Cardiac muscle cell (in vitro differentiated cells and primary cell): ENCODE data around the gene SLC7A7. TPM values are rescaled to one million over a fixed set of nuclear protein-coding genes. Genes with fewer than 3 reads are reported as not detected.
"Not testable (repeated sequence)": the region's sequence is repeated elsewhere in the genome, so short reads cannot be mapped to it uniquely, and the experiment has no call there.

Experiments used
- DNase-seq, 2 donors: peaks; one replicate each; pipeline versions ENCODE4 v3.0.0 to v3.0.0-alpha.2; 2010 to 2017; ENCODE audit warnings: low read depth in 1 of 2, low spot score in 1 of 2
- H3K27ac ChIP-seq: fragments of 200-600 bp; sonication (generic); 2 replicates; pipeline ENCODE4 v1.5.1; 2016
- H3K27me3 ChIP-seq: fragments of 200-600 bp; sonication (generic); 2 replicates; pipeline ENCODE4 v1.6.0; 2016; ENCODE audit warnings: control low read depth
- H3K36me3 ChIP-seq: fragments of 200-600 bp; sonication (generic); 2 replicates; pipeline ENCODE4 v1.5.1; 2016; ENCODE audit warnings: control low read depth
- H3K4me1 ChIP-seq: fragments of 200-600 bp; sonication (generic); 2 replicates; pipeline ENCODE4 v1.8.1; 2017; ENCODE audit warnings: low read depth, mild to moderate bottlenecking, mixed run types
- H3K4me3 ChIP-seq: fragments of 200-600 bp; sonication (generic); 2 replicates; pipeline ENCODE4 v1.5.1; 2016; ENCODE audit warnings: mild to moderate bottlenecking
- H3K9me3 ChIP-seq: fragments of 200-600 bp; sonication (generic); 2 replicates; pipeline ENCODE4 v1.5.1; 2017; ENCODE audit warnings: low read depth, mild to moderate bottlenecking, control low read depth
- polyA plus RNA-seq: library from polyadenylated mRNA; unstranded; fragments of >200 nt; fragmentation: Nextera tagmentation; extraction: Ambion mirVana; gene quantifications from 2 replicates; pipeline ENCODE4 v1.2.1, GENCODE V29; 2016
- total RNA-seq: library from RNA; depleted of rRNA; stranded (reverse); fragments of >200 nt; gene quantifications from 2 replicates; pipeline ENCODE4 v1.2.3, GENCODE V29; 2016
- TF ChIP-seq, protein P1 (sequence below): IDR thresholded peaks from 2 replicates; pipeline ENCODE4 v1.5.1; 2012; ENCODE audit warnings: low read depth, mild to moderate bottlenecking, low read length

SLC7A7 gene
- total and polyA plus RNA-seq, 2 experiments from 2014 or later = 1.9 to 2.3 TPM

DNA sequence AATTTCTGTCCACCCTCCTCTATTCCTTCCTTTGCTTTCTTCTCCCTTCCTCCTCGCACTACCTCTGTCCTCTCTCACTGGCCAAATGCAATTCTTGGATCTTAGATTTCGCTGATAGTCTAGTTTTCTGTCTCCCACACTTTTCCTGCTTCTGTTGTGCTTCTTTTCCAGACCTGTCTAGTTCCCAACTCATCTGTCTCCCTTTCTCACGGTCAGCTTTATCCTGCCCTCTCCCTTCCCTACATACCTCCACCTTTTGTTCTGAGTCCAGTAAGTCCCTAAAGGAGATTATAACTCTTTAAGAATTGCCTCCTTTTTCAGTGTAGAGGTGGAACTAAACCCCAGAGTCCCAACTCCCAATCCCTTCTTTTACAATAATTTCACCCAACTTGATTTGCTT lies 20.3 kb upstream of the SLC7A7 start:
- Histone ChIP-seq H3K36me3 (peaks cover 12% of the 10 kb centered on the region), H3K4me3 (no peak overlapping the region), H3K4me1 (peaks cover 5% of the 10 kb centered on the region), H3K27ac (no peak overlapping the region), H3K27me3 (no peaks in the 10 kb centered on the region), H3K9me3 (no peaks in the 10 kb centered on the region)
- TF ChIP-seq, protein P1, sequence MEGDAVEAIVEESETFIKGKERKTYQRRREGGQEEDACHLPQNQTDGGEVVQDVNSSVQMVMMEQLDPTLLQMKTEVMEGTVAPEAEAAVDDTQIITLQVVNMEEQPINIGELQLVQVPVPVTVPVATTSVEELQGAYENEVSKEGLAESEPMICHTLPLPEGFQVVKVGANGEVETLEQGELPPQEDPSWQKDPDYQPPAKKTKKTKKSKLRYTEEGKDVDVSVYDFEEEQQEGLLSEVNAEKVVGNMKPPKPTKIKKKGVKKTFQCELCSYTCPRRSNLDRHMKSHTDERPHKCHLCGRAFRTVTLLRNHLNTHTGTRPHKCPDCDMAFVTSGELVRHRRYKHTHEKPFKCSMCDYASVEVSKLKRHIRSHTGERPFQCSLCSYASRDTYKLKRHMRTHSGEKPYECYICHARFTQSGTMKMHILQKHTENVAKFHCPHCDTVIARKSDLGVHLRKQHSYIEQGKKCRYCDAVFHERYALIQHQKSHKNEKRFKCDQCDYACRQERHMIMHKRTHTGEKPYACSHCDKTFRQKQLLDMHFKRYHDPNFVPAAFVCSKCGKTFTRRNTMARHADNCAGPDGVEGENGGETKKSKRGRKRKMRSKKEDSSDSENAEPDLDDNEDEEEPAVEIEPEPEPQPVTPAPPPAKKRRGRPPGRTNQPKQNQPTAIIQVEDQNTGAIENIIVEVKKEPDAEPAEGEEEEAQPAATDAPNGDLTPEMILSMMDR = no peak
- DNase-seq = no peak

- H3K27me3 ChIP-seq = no peaks in the 10 kb centered on the region
- H3K9me3 ChIP-seq = no peaks in the 10 kb centered on the region
- peaks cover 12% of the 10 kb centered on the region for H3K36me3 ChIP-seq
- TF ChIP-seq, protein P1 = no peak
- H3K27ac ChIP-seq = no peak overlapping the region
- DNase-seq = no peak
- H3K4me1 ChIP-seq = no peaks in the 10 kb centered on the region
- peak overlapping the region; percentile 71 for H3K4me3 ChIP-seq
Observed at GRCh38 chr14:22830443-22831010, 15.3 kb upstream of the SLC7A7 start.

GRCh38 chr14:22829661-22830442 lies 14.6 kb upstream of the SLC7A7 start, which contains the start of gene MRPL52:
Gene MRPL52 (plus strand): TSS chr14:22829887. CDS start chr14:22829913, 26 bp downstream.
- peak; percentile 91 to 92 for DNase-seq
- Histone ChIP-seq H3K4me1 (no peaks in the 10 kb centered on the region), H3K27ac (peak within 1 kb of the TSS; percentile 67), H3K9me3 (no peaks in the 10 kb centered on the region), H3K27me3 (no peaks in the 10 kb centered on the region), H3K4me3 (peak within 1 kb of the TSS; percentile 71), H3K36me3 (peaks cover 12% of the 10 kb centered on the region)
- TF ChIP-seq, protein P1 = no peak

DNA sequence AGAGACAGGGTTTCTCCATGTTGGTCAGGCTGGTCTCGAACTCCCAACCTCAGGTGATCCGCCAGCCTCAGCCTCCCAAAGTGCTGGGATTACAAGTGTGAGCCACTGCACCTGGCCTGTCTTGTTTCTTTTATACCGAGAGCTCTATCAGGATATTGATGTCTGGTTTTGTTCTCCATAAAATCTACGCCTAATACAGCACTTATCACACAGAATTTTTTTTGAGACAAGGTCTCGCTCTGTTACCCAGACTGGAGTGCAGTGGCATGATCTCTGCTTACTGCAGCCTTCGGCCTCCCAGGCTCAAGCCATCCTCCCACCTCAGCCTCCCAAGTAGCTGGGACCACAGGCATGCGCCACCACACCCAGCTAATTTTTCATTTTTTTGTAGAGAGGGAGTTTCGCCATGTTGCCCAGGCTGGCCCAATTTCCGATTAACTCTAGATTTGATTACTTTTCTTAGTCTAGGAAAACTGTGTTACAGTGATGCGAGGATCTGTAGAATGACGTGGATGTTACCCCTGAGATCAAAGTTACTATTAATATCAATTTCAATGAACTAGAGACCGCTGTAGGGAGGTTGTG lies 13.9 kb upstream of the SLC7A7 start:
- H3K27me3 ChIP-seq, H3K9me3 ChIP-seq, H3K36me3 ChIP-seq, H3K4me1 ChIP-seq, DNase-seq: not testable (repeated sequence)
- Histone ChIP-seq H3K4me3 (peak overlapping the region; percentile 71), H3K27ac (peak overlapping the region; percentile 67)

- Histone ChIP-seq H3K4me3 (no peak overlapping the region), H3K36me3 (no peaks in the 10 kb centered on the region), H3K4me1 (peaks cover 11% of the 10 kb centered on the region), H3K27ac (no peak overlapping the region), H3K27me3 (no peaks in the 10 kb centered on the region), H3K9me3 (no peaks in the 10 kb centered on the region)
- DNase-seq = peak in 1 of 2 donors; percentile 94
- TF ChIP-seq, protein P1 = no peak
Observed at GRCh38 chr14:22824711-22825359, 9.6 kb upstream of the SLC7A7 start.
